NCI-H2029 (cell line): ENCODE data around the gene SLC44A5.

Experiments used
- DNase-seq: peaks from one replicate; lab custom pipeline; 2025; lab: John Stamatoyannopoulos, UW

The SLC44A5 gene

GRCh38 chr1:75174031-75174760 lies 436.7 kb downstream of the SLC44A5 start:
- no peak for DNase-seq

- DNase-seq: no peak
Observed at GRCh38 chr1:75172556-75172955, 438.4 kb downstream of the SLC44A5 start.

GRCh38 chr1:75171876-75172275 lies 439.0 kb downstream of the SLC44A5 start:
- no peak for DNase-seq

GRCh38 chr1:75170981-75171380 lies 439.9 kb downstream of the SLC44A5 start:
- DNase-seq: no peak

GRCh38 chr1:75170011-75170410 lies 440.9 kb downstream of the SLC44A5 start:
- no peak for DNase-seq

- DNase-seq: no peak
Observed at GRCh38 chr1:75166821-75167220, 444.1 kb downstream of the SLC44A5 start.

- no peak for DNase-seq
Observed at GRCh38 chr1:75165264-75165663, 445.6 kb downstream of the SLC44A5 start.

GRCh38 chr1:75159154-75159553 lies 451.8 kb downstream of the SLC44A5 start:
- no peak for DNase-seq
